ENCODE results near the gene SLC2A4RG.
A peak's percentile ranks its signal among the peaks of the same experiment; 100 is the strongest.

Gene SLC2A4RG

GRCh38 chr20:63743210-63743970 is 3.8 kb downstream of the SLC2A4RG start:
- no peaks in the 10 kb centered on the region for H3K9me3 Mint-ChIP-seq
- TF ChIP-seq CTCF (IDR thresholded peaks at IDR 0.05) = no peak
- H3K27me3 Mint-ChIP-seq (ENCODE audit: low read depth, poor library complexity) = no peaks in the 10 kb centered on the region
- peak overlapping the region; percentile 92 for H3K27ac Mint-ChIP-seq
- H3K36me3 Mint-ChIP-seq (ENCODE audit: low read depth) = peaks cover 10% of the 10 kb centered on the region
- H3K4me1 Mint-ChIP-seq = peaks cover 9% of the 10 kb centered on the region
- no peak for DNase-seq
- H3K4me3 Mint-ChIP-seq = no peak overlapping the region

- Mint-ChIP-seq H3K4me3 (no peak overlapping the region), H3K36me3 (ENCODE audit: low read depth) (peaks cover 10% of the 10 kb centered on the region)
These were observed 4.6 kb downstream of the SLC2A4RG start for GRCh38 chr20:63744158-63744557.

GRCh38 chr20:63744574-63745423 is 5.2 kb downstream of the SLC2A4RG start:
- DNase-seq = no peak

More at GRCh38 chr20:63744158-63744557, 4.6 kb downstream of the SLC2A4RG start:
- TF ChIP-seq CTCF (IDR thresholded peaks at IDR 0.05) = no peak
- Mint-ChIP-seq H3K27ac (peak overlapping the region; percentile 92), H3K27me3 (ENCODE audit: low read depth, poor library complexity) (no peaks in the 10 kb centered on the region), H3K4me1 (peaks cover 14% of the 10 kb centered on the region), H3K9me3 (no peaks in the 10 kb centered on the region)
- no peak for DNase-seq

GRCh38 chr20:63745424-63745805 is 5.8 kb downstream of the SLC2A4RG start:
- no peak for DNase-seq
- Mint-ChIP-seq H3K27ac (no peak overlapping the region), H3K4me3 (no peak overlapping the region), H3K27me3 (ENCODE audit: low read depth, poor library complexity) (no peaks in the 10 kb centered on the region), H3K4me1 (peaks cover 14% of the 10 kb centered on the region), H3K36me3 (ENCODE audit: low read depth) (peaks cover 10% of the 10 kb centered on the region), H3K9me3 (no peaks in the 10 kb centered on the region)
- no peak for TF ChIP-seq CTCF (IDR thresholded peaks at IDR 0.05)

More at GRCh38 chr20:63744574-63745423, 5.2 kb downstream of the SLC2A4RG start:
- Mint-ChIP-seq H3K9me3 (no peaks in the 10 kb centered on the region), H3K27ac (peak overlapping the region; percentile 68), H3K4me1 (peaks cover 14% of the 10 kb centered on the region), H3K36me3 (ENCODE audit: low read depth) (peaks cover 10% of the 10 kb centered on the region), H3K4me3 (no peak overlapping the region), H3K27me3 (ENCODE audit: low read depth, poor library complexity) (no peaks in the 10 kb centered on the region)
- no peak for TF ChIP-seq CTCF (IDR thresholded peaks at IDR 0.05)

GRCh38 chr20:63745961-63746731 is 6.6 kb downstream of the SLC2A4RG start:
- Mint-ChIP-seq H3K4me1 (peaks cover 14% of the 10 kb centered on the region), H3K27me3 (ENCODE audit: low read depth, poor library complexity) (no peaks in the 10 kb centered on the region), H3K36me3 (ENCODE audit: low read depth) (peaks cover 10% of the 10 kb centered on the region), H3K4me3 (no peak overlapping the region), H3K27ac (peak overlapping the region; percentile 86), H3K9me3 (no peaks in the 10 kb centered on the region)
- DNase-seq = no peak
- no peak for TF ChIP-seq CTCF (IDR thresholded peaks at IDR 0.05)
